GM12878 (cell line): Measurements from ENCODE around the gene SLC25A3. TPM values are rescaled to one million over a fixed set of nuclear protein-coding genes. Genes with fewer than 3 reads are reported as not detected.
"Not testable (repeated sequence)": the region's sequence is repeated elsewhere in the genome, so short reads cannot be mapped to it uniquely, and the experiment has no call there.

Experiments
- ATAC-seq: fragments of 200-7000 bp; cut with Tn5 transposase; 3 replicates; pipeline ENCODE4 v1.9.1; 2020; ENCODE audit warnings: mild to moderate bottlenecking, moderate library complexity
- BruUV-seq: library from RNA; stranded (reverse); fragments of 400-500 nt; replicated peaks from 2 replicates; lab custom pipeline; 2021; lab: Mats Ljungman, UMichigan
- CTCF ChIA-PET: fragments of 300-600 bp; sonication (Branson Sonifier 250); formaldehyde crosslinking; extraction: SDS; loops from one replicate; lab custom pipeline; 2021; ENCODE audit warnings: inconsistent platforms; lab: Yijun Ruan, JAX
- POLR2A ChIA-PET: fragments of 350-600 bp; formaldehyde crosslinking; extraction: SDS; loops from one replicate; lab custom pipeline; 2021; ENCODE audit warnings: inconsistent platforms; lab: Charles Lee
- RAD21 ChIA-PET: fragments of 300-600 bp; sonication (Branson Sonifier 250); formaldehyde crosslinking; loops from one replicate; lab custom pipeline; 2023; ENCODE audit warnings: antibody characterized with exemption; ENCODE audit not compliant: unreplicated experiment; lab: Charles Lee
- SMC1A ChIA-PET: fragments of 300-600 bp; sonication (Branson Sonifier 250); formaldehyde crosslinking; loops from one replicate; lab custom pipeline; 2023; ENCODE audit not compliant: unreplicated experiment, uncharacterized antibody; lab: Charles Lee
- DNase-seq: peaks from one replicate; pipeline ENCODE4 v3.0.0-alpha.2; 2011; ENCODE audit warnings: low read depth, low spot score
- FAIRE-seq: peaks from 3 replicates; lab custom pipeline; 2011; peaks lifted over from hg19 to GRCh38; lab: Jason Lieb, UNC
- H2AFZ ChIP-seq: 2 replicates; pipeline ENCODE4 v1.6.0; 2011; ENCODE audit warnings: low read depth, low read length, control low read depth; ENCODE audit not compliant: control insufficient read depth
- H3K27ac ChIP-seq: 2 replicates; pipeline ENCODE4 v1.5.1; 2011; ENCODE audit warnings: control low read depth; ENCODE audit not compliant: control insufficient read depth, insufficient read depth
- H3K27me3 ChIP-seq, 2 experiments: replicated peaks in 1 of 2; 2 replicates each; pipeline versions ENCODE4 v1.6.0 to v1.6.1; 2011; ENCODE audit warnings: low read length in 1 of 2; ENCODE audit not compliant: control insufficient read depth in 2 of 2, insufficient read depth in 2 of 2
- H3K36me3 ChIP-seq, 2 experiments: 2 replicates each; pipeline ENCODE4 v1.5.1; 2011; ENCODE audit warnings: low read length in 1 of 2; ENCODE audit not compliant: control insufficient read depth in 2 of 2, insufficient read depth in 2 of 2
- H3K4me1 ChIP-seq: 2 replicates; pipeline ENCODE4 v1.6.1; 2011; ENCODE audit warnings: mild to moderate bottlenecking, low read length, moderate library complexity, mixed read lengths; ENCODE audit not compliant: control insufficient read depth, insufficient read depth
- H3K4me2 ChIP-seq: 2 replicates; pipeline ENCODE4 v1.6.0; 2011; ENCODE audit warnings: control low read depth; ENCODE audit not compliant: control insufficient read depth, insufficient read depth
- H3K4me3 ChIP-seq: fragments of 200-600 bp; sonication (generic); 2 replicates; pipeline ENCODE4 v1.5.1; 2016
- H3K79me2 ChIP-seq: 2 replicates; pipeline ENCODE4 v1.6.0; 2011; ENCODE audit warnings: low read length; ENCODE audit not compliant: control insufficient read depth, insufficient read depth
- H3K9ac ChIP-seq: 2 replicates; pipeline ENCODE4 v1.8.0; 2011; ENCODE audit warnings: low read length, control low read depth, mixed read lengths; ENCODE audit not compliant: control insufficient read depth, insufficient read depth
- H3K9me3 ChIP-seq: replicated peaks from 3 replicates; pipeline ENCODE4 v1.5.1; 2011; ENCODE audit warnings: mild to moderate bottlenecking, low read length; ENCODE audit not compliant: control insufficient read depth, insufficient read depth
- H4K20me1 ChIP-seq: 2 replicates; pipeline ENCODE4 v1.6.0; 2011; ENCODE audit not compliant: control insufficient read depth, insufficient read depth
- E2F4 ChIP-seq: IDR thresholded peaks from 2 replicates; pipeline ENCODE4 v1.6.1; 2012; ENCODE audit warnings: low read depth, low read length, improper control_type of control experiment
- MTA3 ChIP-seq: IDR thresholded peaks from 2 replicates; pipeline ENCODE4 v1.6.1; 2012; ENCODE audit warnings: low read length, inconsistent platforms, borderline replicate concordance
- RBBP5 ChIP-seq: fragments of 200-600 bp; sonication (generic); conservative IDR thresholded peaks from 2 replicates; pipeline ENCODE4 v1.6.1; 2016
- SMAD1 ChIP-seq: fragments of 450-650 bp; IDR thresholded peaks from 2 replicates; pipeline ENCODE4 v1.6.1; 2018; ENCODE audit warnings: mild to moderate bottlenecking, low read depth; ENCODE audit not compliant: partially characterized antibody
- SRF ChIP-seq, 2 experiments: IDR thresholded peaks; 2 replicates each; pipeline ENCODE4 v1.6.1; 2011; ENCODE audit warnings: low read depth in 2 of 2, low read length in 2 of 2, mild to moderate bottlenecking in 1 of 2, moderate library complexity in 1 of 2
- ZNF24 ChIP-seq: fragments of 450-650 bp; IDR thresholded peaks from 2 replicates; pipeline ENCODE4 v1.6.1; 2017; ENCODE audit warnings: antibody characterized with exemption, mild to moderate bottlenecking
- WGBS: methylation state at CpG from one replicate; pipeline ENCODE4 v1.1.6; 2016; ENCODE audit warnings: low lambda C conversion rate; ENCODE audit not compliant: insufficient replicate concordance, insufficient coverage; ENCODE audit errors: missing lambda C conversion rate; 5-methylcytosine and 5-hydroxymethylcytosine counted together
- in situ Hi-C: fragments of 300-500 bp; cut with MboI; formaldehyde crosslinking; loops from 9 replicates; pipeline ENCODE4 v1.14.3; 2018; ENCODE audit warnings: mixed read lengths
- intact Hi-C: fragments of 100-400 bp; cut with micrococcal nuclease; formaldehyde crosslinking; loops from one replicate; pipeline ENCODE4 v1.14.2; 2022; ENCODE audit not compliant: unreplicated experiment
- polyA plus RNA-seq, 11 experiments: library from polyadenylated mRNA; depleted of rRNA in 4 of 11; unstranded in 6 of 11; stranded (reverse) in 5 of 11; fragments of >200 nt; fragmentation: Nextera tagmentation in 4 of 11; fragmentation: Illumina TruSeq in 1 of 11; extraction: Ambion mirVana in 4 of 11; extraction: Trizol in 1 of 11; gene quantifications; 1 replicate in 1 of 11; 2 replicates in 10 of 11; pipeline versions ENCODE4 v1.2.1 to v1.2.3, GENCODE V29; 2011 to 2016; ENCODE audit warnings: inconsistent platforms in 2 of 11, missing spikeins in 2 of 11, low read depth in 1 of 11
- total RNA-seq, 4 experiments: library from RNA; depleted of rRNA in 3 of 4; stranded (reverse); fragments of >200 nt in 3 of 4; fragmentation: Illumina TruSeq in 1 of 4; extraction: Trizol in 1 of 4; gene quantifications; 2 replicates each; pipeline versions ENCODE4 v1.2.1 to v1.2.3, GENCODE V29; 2013 to 2021

The SLC25A3 gene
- total and polyA plus RNA-seq, 10 of the 15 experiments (the other 5 are each of a cell fraction or from before 2014, with no cell fraction given), result 314 to 700 (median 589) TPM

DNA sequence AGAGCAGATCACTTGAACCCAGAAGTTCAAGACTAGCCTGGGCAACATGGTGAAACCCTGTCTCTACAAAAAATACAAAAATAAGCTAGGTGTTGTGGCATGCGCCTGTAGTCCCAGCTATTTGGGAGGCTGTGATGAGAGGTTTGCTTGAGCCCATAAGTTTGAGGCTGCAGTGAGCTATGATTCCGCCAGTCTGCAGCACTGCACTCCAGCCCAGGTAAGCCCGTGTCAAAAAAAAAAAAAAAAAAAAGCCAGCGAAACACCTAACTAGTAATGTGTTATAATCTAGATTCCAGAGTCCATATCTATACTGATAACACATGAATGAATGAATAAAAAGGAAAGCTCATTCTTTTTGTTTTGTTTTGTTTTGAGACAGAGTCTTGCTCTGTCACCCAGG, 18.5 kb upstream of the SLC25A3 start (continued):
- TF ChIP-seq E2F4 (no peak), SRF (IDR thresholded peaks at IDR 0.05; ENCODE audit: low read depth in 2 of 2, low read length in 2 of 2) (no peak), MTA3 (no peak), RBBP5 (no peak), ZNF24 (no peak), SMAD1 (no peak)

DNA sequence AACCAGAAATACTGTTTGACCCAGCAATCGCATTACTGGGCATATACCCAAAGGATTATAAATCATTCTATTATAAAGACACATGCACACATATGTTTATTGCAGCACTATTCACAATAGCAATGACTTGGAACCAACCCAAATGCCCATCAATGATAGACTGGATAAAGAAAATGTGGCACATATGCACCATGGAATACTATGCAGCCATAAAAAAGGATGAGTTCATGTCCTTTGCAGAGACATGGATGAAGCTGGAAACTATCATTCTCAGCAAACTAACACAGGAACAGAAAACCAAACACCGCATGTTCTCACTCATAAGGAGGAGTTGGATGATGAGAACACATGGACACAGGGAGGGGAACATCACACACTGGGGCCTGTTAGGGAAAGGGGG, 16.7 kb upstream of the SLC25A3 start:
- H3K27ac ChIP-seq, H3K27me3 ChIP-seq, H3K4me2 ChIP-seq, RAD21 ChIA-PET, H3K9ac ChIP-seq, H2AFZ ChIP-seq, H3K4me3 ChIP-seq, H3K4me1 ChIP-seq, DNase-seq, intact Hi-C loops, in situ Hi-C loops, BruUV-seq, FAIRE-seq, H3K9me3 ChIP-seq, POLR2A ChIA-PET, H3K79me2 ChIP-seq, H4K20me1 ChIP-seq, SMC1A ChIA-PET, H3K36me3 ChIP-seq, ATAC-seq: not testable (repeated sequence)
- CTCF ChIA-PET, result interaction anchor here (0.6 to 1.0 kb wide), 3 partner anchors 10 to 1033 kb away, joined by 3 to 5 read pairs (median 4); no protein-coding TSS in a partner anchor
- 79% methylated on average over 2 of the region's 2 CpGs for WGBS
